Measurements from ENCODE around the gene ALAS1. TPM values are rescaled to one million over a fixed set of nuclear protein-coding genes. Genes with fewer than 3 reads are reported as not detected.

Gene ALAS1
- total RNA-seq, 5 donors from 2014 or later (not counting 1 experiment from before 2014, with no cell fraction given) = 12.2 to 32.7 (median 27.1) TPM

GRCh38 chr3:52200981-52201679 lies 3.2 kb downstream of the ALAS1 start:
- no peak for ATAC-seq (replicated peaks in 1 of 4)
- no peak overlapping the region for H3K4me3 Mint-ChIP-seq
- peaks cover 20 to 32% of the 10 kb centered on the region in 2 experiments for H3K4me1 ChIP-seq (ENCODE audit: control insufficient read depth in 1 of 2, extremely low read depth in 1 of 2, insufficient read depth in 2 of 2, low read length in 2 of 2)
- peaks cover 13 to 55% of the 10 kb centered on the region in 2 donors for H3K36me3 ChIP-seq (ENCODE audit: control insufficient read depth in 2 of 2, extremely low read depth in 1 of 2, insufficient read depth in 1 of 2, low read length in 1 of 2)
- H3K9me3 Mint-ChIP-seq = no peaks in the 10 kb centered on the region
- no peaks in the 10 kb centered on the region for H3K27me3 ChIP-seq (replicated peaks in 1 of 2; ENCODE audit: control insufficient read depth in 2 of 2, extremely low read depth in 1 of 2, insufficient read depth in 2 of 2, low read length in 1 of 2)
- H3K27ac ChIP-seq (ENCODE audit: low read length) = no peak overlapping the region
- no peak for DNase-seq
- 88% methylated on average over 1 of the region's 5 CpGs for WGBS (ENCODE audit: insufficient coverage)
- H3K4me1 Mint-ChIP-seq = peaks cover 35 to 56% (median 54%) of the 10 kb centered on the region in 3 donors
- no peak overlapping the region for H3K4me3 ChIP-seq (ENCODE audit: control insufficient read depth in 1 of 2, extremely low read depth in 1 of 2, low read length in 1 of 2)
- peaks cover 43% of the 10 kb centered on the region for H3K36me3 Mint-ChIP-seq
- ChIA-PET CTCF (interaction anchor here (0.6 to 1.0 kb wide), 4 partner anchors 9 to 246 kb away, joined by 3 to 4 read pairs (median 3); no protein-coding TSS in a partner anchor), POLR2A (interaction anchor here in 1 of 2 donors (0.6 kb wide), 1 partner anchor 12 kb away, joined by 3 read pairs; no protein-coding TSS in a partner anchor)
- H3K27me3 Mint-ChIP-seq = no peaks in the 10 kb centered on the region
- H3K9me3 ChIP-seq = no peaks in the 10 kb centered on the region
- H3K27ac Mint-ChIP-seq = peak overlapping the region; percentile 28 to 39

- POLR2A ChIA-PET = no interaction called here
- peaks cover 52% of the 10 kb centered on the region for H3K36me3 Mint-ChIP-seq
- no peak overlapping the region for H3K27ac ChIP-seq (ENCODE audit: low read length)
- CTCF ChIA-PET = no interaction called here
- no peak overlapping the region for H3K4me3 ChIP-seq (ENCODE audit: control insufficient read depth in 1 of 2, extremely low read depth in 1 of 2, low read length in 1 of 2)
- H3K36me3 ChIP-seq (ENCODE audit: control insufficient read depth in 2 of 2, extremely low read depth in 1 of 2, insufficient read depth in 1 of 2, low read length in 1 of 2) = peaks cover 13 to 66% of the 10 kb centered on the region in 2 donors
- H3K27me3 Mint-ChIP-seq = no peaks in the 10 kb centered on the region
- H3K27me3 ChIP-seq (replicated peaks in 1 of 2; ENCODE audit: control insufficient read depth in 2 of 2, extremely low read depth in 1 of 2, insufficient read depth in 2 of 2, low read length in 1 of 2) = no peaks in the 10 kb centered on the region
- ATAC-seq (replicated peaks in 1 of 4) = no peak
- no peaks in the 10 kb centered on the region for H3K9me3 Mint-ChIP-seq
- no peak overlapping the region for H3K4me3 Mint-ChIP-seq
- no peaks in the 10 kb centered on the region for H3K9me3 ChIP-seq
- H3K4me1 ChIP-seq (ENCODE audit: control insufficient read depth in 1 of 2, extremely low read depth in 1 of 2, insufficient read depth in 2 of 2, low read length in 2 of 2) = peaks cover 14 to 24% of the 10 kb centered on the region in 2 experiments
- peak overlapping the region in 1 of 2 donors; percentile 44 for H3K27ac Mint-ChIP-seq
- WGBS (ENCODE audit: insufficient coverage) = 80% methylated on average over 2 of the region's 4 CpGs
- DNase-seq = no peak
- H3K4me1 Mint-ChIP-seq = peaks cover 32 to 47% (median 44%) of the 10 kb centered on the region in 3 donors
These were observed 4.6 kb downstream of the ALAS1 start for GRCh38 chr3:52202384-52203077.

GRCh38 chr3:52203701-52204100 lies 5.7 kb downstream of the ALAS1 start:
- WGBS (ENCODE audit: insufficient coverage) = no CpG with 5 or more reads among the region's 1 CpG
- Histone ChIP-seq H3K9me3 (no peaks in the 10 kb centered on the region), H3K36me3 (ENCODE audit: control insufficient read depth in 2 of 2, extremely low read depth in 1 of 2, insufficient read depth in 1 of 2, low read length in 1 of 2) (peaks cover 13 to 78% of the 10 kb centered on the region in 2 donors), H3K27ac (ENCODE audit: low read length) (no peak overlapping the region), H3K4me1 (ENCODE audit: control insufficient read depth in 1 of 2, extremely low read depth in 1 of 2, insufficient read depth in 2 of 2, low read length in 2 of 2) (peaks cover 10 to 16% of the 10 kb centered on the region in 2 experiments), H3K27me3 (replicated peaks in 1 of 2; ENCODE audit: control insufficient read depth in 2 of 2, extremely low read depth in 1 of 2, insufficient read depth in 2 of 2, low read length in 1 of 2) (no peaks in the 10 kb centered on the region), H3K4me3 (ENCODE audit: control insufficient read depth in 1 of 2, extremely low read depth in 1 of 2, low read length in 1 of 2) (no peak overlapping the region)
- Mint-ChIP-seq H3K27me3 (no peaks in the 10 kb centered on the region), H3K4me3 (no peak overlapping the region), H3K9me3 (no peaks in the 10 kb centered on the region), H3K27ac (no peak overlapping the region), H3K4me1 (peaks cover 23 to 40% (median 36%) of the 10 kb centered on the region in 3 donors), H3K36me3 (peaks cover 62% of the 10 kb centered on the region)
- CTCF ChIA-PET = no interaction called here
- ATAC-seq (replicated peaks in 1 of 4) (no peak), DNase-seq (no peak)
- POLR2A ChIA-PET = interaction anchor here in 1 of 2 donors (0.7 kb wide), 1 partner anchor 428 kb away, joined by 4 read pairs; no protein-coding TSS in a partner anchor

GRCh38 chr3:52204337-52205073 lies 6.5 kb downstream of the ALAS1 start:
- POLR2A ChIA-PET = no interaction called here
- peaks cover 17 to 85% of the 10 kb centered on the region in 2 donors for H3K36me3 ChIP-seq (ENCODE audit: control insufficient read depth in 2 of 2, extremely low read depth in 1 of 2, insufficient read depth in 1 of 2, low read length in 1 of 2)

GRCh38 chr3:52205727-52206372 lies 7.9 kb downstream of the ALAS1 start:
- Histone ChIP-seq H3K9me3 (no peaks in the 10 kb centered on the region), H3K27ac (ENCODE audit: low read length) (no peak overlapping the region), H3K36me3 (ENCODE audit: control insufficient read depth in 2 of 2, extremely low read depth in 1 of 2, insufficient read depth in 1 of 2, low read length in 1 of 2) (peaks cover 17 to 93% of the 10 kb centered on the region in 2 donors), H3K4me3 (ENCODE audit: control insufficient read depth in 1 of 2, extremely low read depth in 1 of 2, low read length in 1 of 2) (no peak overlapping the region), H3K4me1 (ENCODE audit: control insufficient read depth in 1 of 2, extremely low read depth in 1 of 2, insufficient read depth in 2 of 2, low read length in 2 of 2) (peaks cover 0 to 3% of the 10 kb centered on the region in 2 experiments), H3K27me3 (replicated peaks in 1 of 2; ENCODE audit: control insufficient read depth in 2 of 2, extremely low read depth in 1 of 2, insufficient read depth in 2 of 2, low read length in 1 of 2) (no peaks in the 10 kb centered on the region)
- ATAC-seq (replicated peaks in 1 of 4) (no peak), DNase-seq (no peak)
- H3K27me3 Mint-ChIP-seq = no peaks in the 10 kb centered on the region
- no peaks in the 10 kb centered on the region for H3K9me3 Mint-ChIP-seq
- H3K36me3 Mint-ChIP-seq = peaks cover 71% of the 10 kb centered on the region
- H3K27ac Mint-ChIP-seq = no peak overlapping the region
- peaks cover 4 to 23% (median 18%) of the 10 kb centered on the region in 3 donors for H3K4me1 Mint-ChIP-seq
- 95% methylated on average over 4 of the region's 6 CpGs for WGBS (ENCODE audit: insufficient coverage)
- H3K4me3 Mint-ChIP-seq = no peak overlapping the region
- CTCF ChIA-PET = interaction anchor here (0.6 kb wide), 2 partner anchors 14 to 46 kb away, joined by 3 read pairs; no protein-coding TSS in a partner anchor
- POLR2A ChIA-PET = no interaction called here

More at GRCh38 chr3:52204337-52205073, 6.5 kb downstream of the ALAS1 start:
- Histone ChIP-seq H3K9me3 (no peaks in the 10 kb centered on the region), H3K4me1 (ENCODE audit: control insufficient read depth in 1 of 2, extremely low read depth in 1 of 2, insufficient read depth in 2 of 2, low read length in 2 of 2) (peaks cover 3 to 8% of the 10 kb centered on the region in 2 experiments), H3K4me3 (ENCODE audit: control insufficient read depth in 1 of 2, extremely low read depth in 1 of 2, low read length in 1 of 2) (no peak overlapping the region), H3K27ac (ENCODE audit: low read length) (no peak overlapping the region), H3K27me3 (replicated peaks in 1 of 2; ENCODE audit: control insufficient read depth in 2 of 2, extremely low read depth in 1 of 2, insufficient read depth in 2 of 2, low read length in 1 of 2) (no peaks in the 10 kb centered on the region)
- CTCF ChIA-PET = no interaction called here
- no peaks in the 10 kb centered on the region for H3K27me3 Mint-ChIP-seq
- H3K4me1 Mint-ChIP-seq = peaks cover 15 to 32% (median 28%) of the 10 kb centered on the region in 3 donors
- H3K27ac Mint-ChIP-seq = no peak overlapping the region
- no peak overlapping the region for H3K4me3 Mint-ChIP-seq
- H3K36me3 Mint-ChIP-seq = peaks cover 66% of the 10 kb centered on the region
- no peaks in the 10 kb centered on the region for H3K9me3 Mint-ChIP-seq
- DNase-seq = no peak
- no peak for ATAC-seq (replicated peaks in 1 of 4)
- 90% methylated on average over 5 of the region's 10 CpGs for WGBS (ENCODE audit: insufficient coverage)

Measured in T-cell (primary cell).